HepG2 (cell line): ENCODE results near the gene ENTPD7. TPM values are rescaled to one million over a fixed set of nuclear protein-coding genes. Genes with fewer than 3 reads are reported as not detected.

Source experiments
- ATM ChIP-seq: fragments of 450-650 bp; IDR thresholded peaks from 2 replicates; pipeline ENCODE4 v1.7.1; 2017; ENCODE audit warnings: mild to moderate bottlenecking, borderline replicate concordance
- CCAR2 ChIP-seq: fragments of 200-400 bp; formaldehyde crosslinking; optimal IDR thresholded peaks from 2 replicates; pipeline ENCODE3; 2018; ENCODE audit warnings: low read depth, mild to moderate bottlenecking, low read length, moderate library complexity
- CREB1 ChIP-seq, 2 experiments: fragments of 450-650 bp in 1 of 2; IDR thresholded peaks; 2 replicates each; pipeline ENCODE4 v1.6.1; 2016 to 2017; ENCODE audit warnings: control low read depth in 1 of 2, mild to moderate bottlenecking in 1 of 2, missing compliant biosample characterization in 1 of 2, missing genetic modification characterization in 1 of 2
- CREBL2 ChIP-seq: sonication (generic); formaldehyde crosslinking; IDR thresholded peaks from 2 replicates; pipeline ENCODE4 v1.8.1; 2023; ENCODE audit warnings: missing genetic modification reagents, mild to moderate bottlenecking, borderline replicate concordance
- GLI4 ChIP-seq: sonication (generic); formaldehyde crosslinking; IDR thresholded peaks from 2 replicates; pipeline ENCODE4 v1.5.1; 2020; ENCODE audit warnings: missing genetic modification reagents, mild to moderate bottlenecking, moderate library complexity, borderline replicate concordance
- KLF6 ChIP-seq: IDR thresholded peaks from 2 replicates; pipeline ENCODE4 v1.8.0; 2016; ENCODE audit warnings: missing biosample characterization, missing genetic modification reagents
- PHB2 ChIP-seq: fragments of 450-650 bp; IDR thresholded peaks from 2 replicates; pipeline ENCODE4 v1.6.1; 2018; ENCODE audit not compliant: partially characterized antibody
- RARG ChIP-seq: sonication (generic); formaldehyde crosslinking; IDR thresholded peaks from 2 replicates; pipeline ENCODE4 v1.4.0; 2020; ENCODE audit warnings: low read depth, mild to moderate bottlenecking, missing genetic modification reagents
- SATB2 ChIP-seq: sonication (generic); formaldehyde crosslinking; IDR thresholded peaks from 2 replicates; pipeline ENCODE4 v1.5.0; 2020; ENCODE audit warnings: missing genetic modification reagents
- TEAD2 ChIP-seq: sonication (generic); formaldehyde crosslinking; IDR thresholded peaks from 2 replicates; pipeline ENCODE4 v1.9.0; 2021; ENCODE audit warnings: missing genetic modification reagents
- THAP9 ChIP-seq: sonication (generic); formaldehyde crosslinking; IDR thresholded peaks from 2 replicates; pipeline ENCODE4; 2020; ENCODE audit warnings: missing genetic modification reagents, mild to moderate bottlenecking, borderline replicate concordance
- ZBTB7B ChIP-seq: sonication (generic); formaldehyde crosslinking; IDR thresholded peaks from 2 replicates; pipeline ENCODE4 v1.4.0; 2020; ENCODE audit warnings: missing genetic modification reagents
- ZNF101 ChIP-seq: sonication (generic); formaldehyde crosslinking; IDR thresholded peaks from 2 replicates; pipeline ENCODE4 v1.4.0; 2020; ENCODE audit warnings: mild to moderate bottlenecking, low read depth, missing genetic modification reagents, borderline replicate concordance
- ZNF276 ChIP-seq: sonication (generic); formaldehyde crosslinking; IDR thresholded peaks from 2 replicates; pipeline ENCODE4 v1.4.0; 2020; ENCODE audit warnings: mild to moderate bottlenecking, low read depth, missing genetic modification reagents
- ZNF292 ChIP-seq: sonication (generic); formaldehyde crosslinking; IDR thresholded peaks from 2 replicates; pipeline ENCODE4 v1.8.1; 2022; ENCODE audit warnings: mild to moderate bottlenecking, low read depth, missing genetic modification reagents, borderline replicate concordance
- ZNF30 ChIP-seq: sonication (generic); formaldehyde crosslinking; IDR thresholded peaks from 2 replicates; pipeline ENCODE4 v1.5.0; 2020; ENCODE audit warnings: mild to moderate bottlenecking, missing genetic modification reagents
- ZNF414 ChIP-seq: sonication (generic); formaldehyde crosslinking; IDR thresholded peaks from 2 replicates; pipeline ENCODE4 v1.5.0; 2020; ENCODE audit warnings: missing genetic modification reagents
- ZNF615 ChIP-seq: sonication (generic); formaldehyde crosslinking; IDR thresholded peaks from 2 replicates; pipeline ENCODE4 v1.5.0; 2020; ENCODE audit warnings: mild to moderate bottlenecking, missing genetic modification reagents, borderline replicate concordance
- ZNF660 ChIP-seq: sonication (generic); formaldehyde crosslinking; IDR thresholded peaks from 2 replicates; pipeline ENCODE4 v1.5.1; 2020; ENCODE audit warnings: mild to moderate bottlenecking, low read depth, missing genetic modification reagents, borderline replicate concordance
- ZSCAN29 ChIP-seq: sonication (generic); formaldehyde crosslinking; conservative IDR thresholded peaks from 2 replicates; pipeline ENCODE4 v1.4.0; 2020; ENCODE audit warnings: mild to moderate bottlenecking, missing genetic modification reagents
- ZUFSP ChIP-seq: sonication (generic); formaldehyde crosslinking; IDR thresholded peaks from 2 replicates; pipeline ENCODE4 v1.9.0; 2021; ENCODE audit warnings: missing genetic modification reagents, mild to moderate bottlenecking, borderline replicate concordance
- polyA plus RNA-seq, 8 experiments: library from polyadenylated mRNA; depleted of rRNA in 3 of 8; stranded (reverse) in 7 of 8; unstranded in 1 of 8; fragments of >200 nt; fragmentation: Illumina TruSeq in 4 of 8; extraction: Trizol in 4 of 8; gene quantifications; 2 replicates each; pipeline versions ENCODE4 v1.2.1 to v1.2.3, GENCODE V29; 2011 to 2016; ENCODE audit warnings: low read depth in 4 of 8, missing spikeins in 1 of 8, mixed read lengths in 1 of 8; ENCODE audit not compliant: insufficient read depth in 1 of 8
- total RNA-seq, 5 experiments: library from RNA; depleted of rRNA; stranded (reverse); fragments of >200 nt; fragmentation: Illumina TruSeq; extraction: Trizol; gene quantifications; 2 replicates each; pipeline ENCODE4 v1.2.3, GENCODE V29; 2016; ENCODE audit warnings: low read depth in 1 of 5

The ENTPD7 gene
- total and polyA plus RNA-seq, 2 of the 13 experiments (the other 11 are each of a cell fraction or from before 2014, with no cell fraction given): 7.6 to 36.5 TPM

GRCh38 chr10:99620711-99621453 is 38.4 kb upstream of the ENTPD7 start (continued):
- peak; percentile 72; the same call in 1 of the 2 replicates for TF ChIP-seq ZNF414 (CRISPR knock-in tag)
- TF ChIP-seq ZNF292 (CRISPR knock-in tag): 0 out of 2 replicates have a peak, but pooled peaks have one; percentile 59
- TF ChIP-seq ZBTB7B (CRISPR knock-in tag): peak; percentile 69
- TF ChIP-seq ZNF276 (CRISPR knock-in tag): peak; percentile 62; the same call in 1 of the 2 replicates
- peak; percentile 23; the same call in 1 of the 2 replicates for TF ChIP-seq ZNF30
- no peak for TF ChIP-seq PHB2
- TF ChIP-seq RARG: 0 out of 2 replicates have a peak, but pooled peaks have one; percentile 81
- peak; percentile 89 for TF ChIP-seq THAP9
- peak; percentile 91 for TF ChIP-seq ZSCAN29 (CRISPR knock-in tag)
- TF ChIP-seq CCAR2: no peak
- TF ChIP-seq CREB1 (IDR thresholded peaks at IDR 0.05): 0 out of 2 replicates have a peak, but pooled peaks have one; percentile 69
- 0 out of 2 replicates have a peak, but pooled peaks have one; percentile 65 for TF ChIP-seq CREB1 (CRISPR knock-in tag; IDR thresholded peaks at IDR 0.05)
- no peak for TF ChIP-seq ZNF101 (CRISPR knock-in tag)
- no peak for TF ChIP-seq SATB2 (CRISPR knock-in tag)
- TF ChIP-seq ATM: no peak
- no peak for TF ChIP-seq ZNF660 (CRISPR knock-in tag)
- TF ChIP-seq TEAD2 (CRISPR knock-in tag): peak; percentile 33; the same call in 1 of the 2 replicates
- TF ChIP-seq KLF6 (CRISPR knock-in tag): no peak
- no peak; the same call in 1 of the 2 replicates for TF ChIP-seq CREBL2 (CRISPR knock-in tag)
- no peak for TF ChIP-seq ZUFSP (CRISPR knock-in tag)
- TF ChIP-seq GLI4: peak; percentile 94
- no peak for TF ChIP-seq ZNF615 (CRISPR knock-in tag)
